ENCODE measurements around the gene ZNF33A.
"Not testable (repeated sequence)": the region's sequence is repeated elsewhere in the genome, so short reads cannot be mapped to it uniquely, and the experiment has no call there.

Gene ZNF33A

GRCh38 chr10:38047666-38048065 is 37.2 kb downstream of the ZNF33A start:
- DNase-seq, result no peak

GRCh38 chr10:38050212-38050611 is 39.7 kb downstream of the ZNF33A start:
- no peak for DNase-seq

GRCh38 chr10:38054361-38054797 is 43.9 kb downstream of the ZNF33A start:
- DNase-seq, result no peak

- DNase-seq, result not testable (repeated sequence)
Observed at GRCh38 chr10:38055274-38055894, 44.9 kb downstream of the ZNF33A start.

- not testable (repeated sequence) for DNase-seq
Observed at GRCh38 chr10:38069663-38070062, 59.2 kb downstream of the ZNF33A start.

GRCh38 chr10:38070501-38070900 is 60.0 kb downstream of the ZNF33A start:
- no peak for DNase-seq

GRCh38 chr10:38072552-38072951 is 62.1 kb downstream of the ZNF33A start:
- DNase-seq, result no peak

- no peak for DNase-seq
Observed at GRCh38 chr10:38076687-38077086, 66.2 kb downstream of the ZNF33A start.

GRCh38 chr10:38093318-38093717 is 82.8 kb downstream of the ZNF33A start:
- not testable (repeated sequence) for DNase-seq

- DNase-seq, result no peak
Observed at GRCh38 chr10:38093816-38094157, 83.3 kb downstream of the ZNF33A start.

GRCh38 chr10:38094158-38094926 is 83.9 kb downstream of the ZNF33A start, which contains the start of gene ZNF37A:
ZNF37A (plus strand) TSS chr10:38094337; CDS start chr10:38096618, 2,281 bp downstream.
- DNase-seq, result peak; percentile 97

GRCh38 chr10:38094927-38095574 is 84.6 kb downstream of the ZNF33A start:
- DNase-seq, result no peak

- DNase-seq, result no peak
Observed at GRCh38 chr10:38102880-38103279, 92.4 kb downstream of the ZNF33A start.

- DNase-seq, result no peak
Observed at GRCh38 chr10:38103756-38104155, 93.3 kb downstream of the ZNF33A start.

- no peak for DNase-seq
Observed at GRCh38 chr10:38112159-38112558, 101.7 kb downstream of the ZNF33A start.

Data from activated effector memory CD4-positive, alpha-beta T cell treated with anti-CD3 and anti-CD28 coated beads, Interleukin-2, amount 50 U/mL, for 16 hours (primary cell).